Prostate gland (tissue), 2 donors: ENCODE results near the gene FAM117B. TPM values are rescaled to one million over a fixed set of nuclear protein-coding genes. Genes with fewer than 3 reads are reported as not detected.

ENCODE experiments used
- DNase-seq: peaks from one replicate; pipeline ENCODE4 v3.0.0-alpha.2; 2019; ENCODE audit warnings: low spot score
- H3K27ac ChIP-seq, 2 donors: fragments of 200-600 bp; sonication (generic); 2 replicates each; pipeline ENCODE4 v1.5.1; 2017 to 2019
- H3K27me3 ChIP-seq: fragments of 200-600 bp; sonication (generic); replicated peaks from 2 replicates; pipeline ENCODE4 v1.5.1; 2019; ENCODE audit not compliant: insufficient read depth
- H3K36me3 ChIP-seq, 2 donors: fragments of 200-600 bp; sonication (generic); 1 replicate in 1 of 2; 2 replicates in 1 of 2; pipeline versions ENCODE4 v1.5.1 to v1.8.1; 2017 to 2019
- H3K4me1 ChIP-seq: fragments of 200-600 bp; sonication (generic); replicated peaks from 2 replicates; pipeline ENCODE4 v1.5.1; 2019
- H3K4me3 ChIP-seq, 2 donors: fragments of 200-600 bp; sonication (generic); 2 replicates each; pipeline ENCODE4 v1.5.1; 2017 to 2019
- H3K9me3 ChIP-seq: fragments of 200-600 bp; sonication (generic); 2 replicates; pipeline ENCODE4 v1.5.1; 2017
- CTCF ChIP-seq, 4 experiments: fragments of 200-600 bp in 2 of 4; fragments of 450-650 bp in 2 of 4; sonication (generic) in 2 of 4; IDR thresholded peaks; 1 replicate in 3 of 4; 2 replicates in 1 of 4; pipeline ENCODE4 v1.5.1; 2016 to 2019; ENCODE audit warnings: antibody characterized with exemption in 4 of 4, mild to moderate bottlenecking in 2 of 4, moderate library complexity in 2 of 4
- POLR2A ChIP-seq: fragments of 450-650 bp; IDR thresholded peaks from one replicate; pipeline ENCODE4 v1.6.1; 2016; ENCODE audit warnings: antibody characterized with exemption, mild to moderate bottlenecking
- POLR2AphosphoS5 ChIP-seq: sonication (generic); formaldehyde crosslinking; IDR thresholded peaks from one replicate; pipeline ENCODE4 v1.6.1; 2017; ENCODE audit warnings: antibody characterized with exemption
- WGBS: methylation state at CpG from one replicate; pipeline ENCODE4 v1.1.5; 2018; 5-methylcytosine and 5-hydroxymethylcytosine counted together
- intact Hi-C: fragments of 100-400 bp; cut with DNase I; formaldehyde crosslinking; loops from one replicate; pipeline ENCODE4 v1.14.2; 2022
- total RNA-seq, 2 donors: library from RNA; depleted of rRNA; stranded (reverse); fragments of >200 nt; gene quantifications; one replicate each; pipeline ENCODE4 v1.1.0, GENCODE V29; 2016

The FAM117B gene
- total RNA-seq, 2 donors from 2014 or later = 27.5 to 30.5 TPM

GRCh38 chr2:202643012-202643858 is 8.5 kb downstream of the FAM117B start:
- Histone ChIP-seq H3K36me3 (no peaks in the 10 kb centered on the region), H3K9me3 (no peaks in the 10 kb centered on the region), H3K27ac (no peak overlapping the region), H3K4me3 (no peak overlapping the region), H3K27me3 (no peaks in the 10 kb centered on the region), H3K4me1 (no peaks in the 10 kb centered on the region)
- intact Hi-C loops = no loop called here
- TF ChIP-seq POLR2AphosphoS5 (no peak), CTCF (IDR thresholded peaks at IDR 0.05) (no peak), POLR2A (no peak)
- DNase-seq = no peak
- 81% methylated on average over 5 of the region's 5 CpGs for WGBS

GRCh38 chr2:202652119-202652518 is 17.4 kb downstream of the FAM117B start:
- Histone ChIP-seq H3K36me3 (no peaks in the 10 kb centered on the region), H3K9me3 (no peaks in the 10 kb centered on the region), H3K4me3 (no peak overlapping the region), H3K4me1 (no peaks in the 10 kb centered on the region), H3K27me3 (no peaks in the 10 kb centered on the region), H3K27ac (no peak overlapping the region)
- intact Hi-C loops = no loop called here
- no peak for TF ChIP-seq CTCF (IDR thresholded peaks at IDR 0.05)
- no peak for TF ChIP-seq POLR2AphosphoS5
- TF ChIP-seq POLR2A = no peak
- 95% methylated on average over 4 of the region's 4 CpGs for WGBS
- DNase-seq = no peak

- intact Hi-C loops = no loop called here
- Histone ChIP-seq H3K27me3 (no peaks in the 10 kb centered on the region), H3K9me3 (no peaks in the 10 kb centered on the region), H3K4me3 (no peak overlapping the region), H3K4me1 (no peaks in the 10 kb centered on the region), H3K27ac (no peak overlapping the region), H3K36me3 (no peaks in the 10 kb centered on the region)
- no peak for DNase-seq
- TF ChIP-seq POLR2AphosphoS5 (no peak), POLR2A (no peak), CTCF (IDR thresholded peaks at IDR 0.05) (no peak)
- 84% methylated on average over 4 of the region's 4 CpGs for WGBS
These were observed 19.1 kb downstream of the FAM117B start for GRCh38 chr2:202653890-202654289.

GRCh38 chr2:202657876-202658275 is 23.1 kb downstream of the FAM117B start:
- no peaks in the 10 kb centered on the region for H3K9me3 ChIP-seq
- H3K4me1 ChIP-seq = no peaks in the 10 kb centered on the region
- DNase-seq = no peak
- no peaks in the 10 kb centered on the region for H3K27me3 ChIP-seq
- H3K36me3 ChIP-seq = no peaks in the 10 kb centered on the region
- TF ChIP-seq POLR2A (no peak), POLR2AphosphoS5 (no peak), CTCF (IDR thresholded peaks at IDR 0.05) (no peak)
- no peak overlapping the region for H3K27ac ChIP-seq
- no peak overlapping the region for H3K4me3 ChIP-seq
- intact Hi-C loops = no loop called here

GRCh38 chr2:202660796-202661195 is 26.0 kb downstream of the FAM117B start:
- Histone ChIP-seq H3K4me1 (no peaks in the 10 kb centered on the region), H3K9me3 (no peaks in the 10 kb centered on the region), H3K27ac (no peak overlapping the region), H3K4me3 (no peak overlapping the region), H3K27me3 (no peaks in the 10 kb centered on the region), H3K36me3 (no peaks in the 10 kb centered on the region)
- 98% methylated on average over 2 of the region's 2 CpGs for WGBS
- TF ChIP-seq CTCF (IDR thresholded peaks at IDR 0.05) = no peak
- no peak for TF ChIP-seq POLR2AphosphoS5
- no peak for TF ChIP-seq POLR2A
- intact Hi-C loops = no loop called here
- DNase-seq = no peak
